PC-3 (cell line): ENCODE data around the gene MYO1F.

Experiments used
- CTCF ChIP-seq: fragments of 300-600 bp; sonication (generic); conservative IDR thresholded peaks from 2 replicates; pipeline ENCODE4 v1.5.1; 2017; ENCODE audit warnings: antibody characterized with exemption, low read depth, mild to moderate bottlenecking, low read length
- EZH2 ChIP-seq: fragments of 300-600 bp; sonication (generic); IDR thresholded peaks from one replicate; pipeline ENCODE4 v1.6.1; 2017; ENCODE audit warnings: antibody characterized with exemption, mild to moderate bottlenecking, low read length; ENCODE audit not compliant: unreplicated experiment

GRCh38 chr19:8567522-8568172 is 9.6 kb downstream of the MYO1F start:
- TF ChIP-seq CTCF, result no peak
- TF ChIP-seq EZH2, result no peak
